Cardiac muscle cell (in vitro differentiated cells and primary cell): ENCODE results near the gene SMAP1. TPM values are rescaled to one million over a fixed set of nuclear protein-coding genes. Genes with fewer than 3 reads are reported as not detected.

Experiments used
- DNase-seq, 2 donors: peaks; one replicate each; pipeline versions ENCODE4 v3.0.0 to v3.0.0-alpha.2; 2010 to 2017; ENCODE audit warnings: low read depth in 1 of 2, low spot score in 1 of 2
- H3K27ac ChIP-seq: fragments of 200-600 bp; sonication (generic); 2 replicates; pipeline ENCODE4 v1.5.1; 2016
- H3K27me3 ChIP-seq: fragments of 200-600 bp; sonication (generic); 2 replicates; pipeline ENCODE4 v1.6.0; 2016; ENCODE audit warnings: control low read depth
- H3K36me3 ChIP-seq: fragments of 200-600 bp; sonication (generic); 2 replicates; pipeline ENCODE4 v1.5.1; 2016; ENCODE audit warnings: control low read depth
- H3K4me1 ChIP-seq: fragments of 200-600 bp; sonication (generic); 2 replicates; pipeline ENCODE4 v1.8.1; 2017; ENCODE audit warnings: low read depth, mild to moderate bottlenecking, mixed run types
- H3K4me3 ChIP-seq: fragments of 200-600 bp; sonication (generic); 2 replicates; pipeline ENCODE4 v1.5.1; 2016; ENCODE audit warnings: mild to moderate bottlenecking
- H3K9me3 ChIP-seq: fragments of 200-600 bp; sonication (generic); 2 replicates; pipeline ENCODE4 v1.5.1; 2017; ENCODE audit warnings: low read depth, mild to moderate bottlenecking, control low read depth
- CTCF ChIP-seq: IDR thresholded peaks from 2 replicates; pipeline ENCODE4 v1.5.1; 2012; ENCODE audit warnings: low read depth, mild to moderate bottlenecking, low read length
- polyA plus RNA-seq: library from polyadenylated mRNA; unstranded; fragments of >200 nt; fragmentation: Nextera tagmentation; extraction: Ambion mirVana; gene quantifications from 2 replicates; pipeline ENCODE4 v1.2.1, GENCODE V29; 2016
- total RNA-seq: library from RNA; depleted of rRNA; stranded (reverse); fragments of >200 nt; gene quantifications from 2 replicates; pipeline ENCODE4 v1.2.3, GENCODE V29; 2016

SMAP1 gene
- total and polyA plus RNA-seq, 2 experiments from 2014 or later = 37.7 to 43.1 TPM

- Histone ChIP-seq H3K4me3 (no peak overlapping the region), H3K27ac (no peak overlapping the region), H3K9me3 (no peaks in the 10 kb centered on the region), H3K36me3 (peaks cover 5% of the 10 kb centered on the region), H3K4me1 (no peaks in the 10 kb centered on the region), H3K27me3 (no peaks in the 10 kb centered on the region)
- no peak for DNase-seq
- no peak for TF ChIP-seq CTCF
Observed at GRCh38 chr6:70841112-70841511, 173.4 kb downstream of the SMAP1 start.

- Histone ChIP-seq H3K27me3 (no peaks in the 10 kb centered on the region), H3K4me1 (no peaks in the 10 kb centered on the region), H3K9me3 (no peaks in the 10 kb centered on the region), H3K27ac (no peak overlapping the region), H3K4me3 (no peak overlapping the region), H3K36me3 (no peaks in the 10 kb centered on the region)
- TF ChIP-seq CTCF = no peak
- no peak for DNase-seq
Observed at GRCh38 chr6:70842541-70842940, 174.9 kb downstream of the SMAP1 start.

GRCh38 chr6:70843328-70843918, 175.7 kb downstream of the SMAP1 start:
- no peaks in the 10 kb centered on the region for H3K4me1 ChIP-seq
- H3K4me3 ChIP-seq = no peak overlapping the region
- no peak for DNase-seq
- H3K9me3 ChIP-seq = no peaks in the 10 kb centered on the region
- H3K27me3 ChIP-seq = no peaks in the 10 kb centered on the region
- no peak for TF ChIP-seq CTCF
- no peaks in the 10 kb centered on the region for H3K36me3 ChIP-seq
- no peak overlapping the region for H3K27ac ChIP-seq

- no peak overlapping the region for H3K4me3 ChIP-seq
- TF ChIP-seq CTCF = no peak
- H3K36me3 ChIP-seq = no peaks in the 10 kb centered on the region
- no peak overlapping the region for H3K27ac ChIP-seq
- DNase-seq = no peak
- no peaks in the 10 kb centered on the region for H3K4me1 ChIP-seq
- no peaks in the 10 kb centered on the region for H3K27me3 ChIP-seq
- H3K9me3 ChIP-seq = no peaks in the 10 kb centered on the region
Observed at GRCh38 chr6:70844301-70844700, 176.6 kb downstream of the SMAP1 start.

GRCh38 chr6:70846207-70846835, 178.6 kb downstream of the SMAP1 start:
- Histone ChIP-seq H3K36me3 (no peaks in the 10 kb centered on the region), H3K27ac (no peak overlapping the region), H3K9me3 (no peaks in the 10 kb centered on the region), H3K4me1 (no peaks in the 10 kb centered on the region), H3K4me3 (no peak overlapping the region), H3K27me3 (no peaks in the 10 kb centered on the region)
- DNase-seq = no peak
- no peak for TF ChIP-seq CTCF
